ENCODE data around the gene TNNT3.

Gene TNNT3

GRCh38 chr11:1958367-1958766, 38.9 kb downstream of the TNNT3 start:
- DNase-seq (ENCODE audit: low read depth, low spot score) = no peak

DNA sequence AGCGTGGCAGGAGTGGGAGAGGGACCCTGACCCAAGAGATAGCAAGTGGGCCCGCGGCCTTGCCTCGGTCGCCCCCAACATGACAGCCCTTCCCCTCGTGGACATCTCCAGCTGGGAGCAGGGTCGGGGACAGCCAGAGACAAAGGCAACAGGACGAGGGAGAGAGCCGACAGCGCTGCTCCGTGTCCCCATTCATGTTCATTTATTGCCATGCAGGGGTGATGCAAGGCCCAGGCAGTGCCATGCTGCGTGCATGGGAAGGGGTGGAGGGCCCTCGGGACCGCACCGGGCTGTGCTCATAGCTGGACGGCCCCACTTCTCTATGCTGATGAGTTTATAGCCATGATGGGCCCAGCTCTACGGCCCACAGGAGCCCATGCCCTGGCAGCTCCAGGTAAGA, 40.3 kb downstream of the TNNT3 start:
- DNase-seq (ENCODE audit: low read depth, low spot score) = no peak

- DNase-seq (ENCODE audit: low read depth, low spot score) = no peak
These were observed 44.4 kb downstream of the TNNT3 start for GRCh38 chr11:1963864-1964263.

DNA sequence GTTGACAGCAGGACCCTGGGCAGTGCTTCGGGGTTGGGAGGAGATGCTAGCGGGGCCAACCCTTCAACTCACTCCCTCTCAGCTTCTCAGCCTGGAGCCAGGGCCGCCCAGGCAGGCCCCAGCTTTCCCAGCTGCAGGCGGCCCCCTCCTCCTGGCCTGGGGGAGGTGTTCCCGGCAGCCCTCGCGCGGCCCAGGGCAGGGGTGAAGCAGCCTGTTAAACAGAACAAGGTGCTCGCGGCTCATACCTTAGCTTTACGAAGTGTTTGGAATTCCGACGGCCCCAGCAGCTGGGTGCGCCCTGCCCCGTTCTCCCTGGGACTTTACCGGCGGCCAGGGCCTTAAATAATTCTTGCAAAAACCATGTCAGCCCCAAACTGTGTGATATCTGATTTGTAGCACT, 44.8 kb downstream of the TNNT3 start:
- DNase-seq (ENCODE audit: low read depth, low spot score) = no peak

DNA sequence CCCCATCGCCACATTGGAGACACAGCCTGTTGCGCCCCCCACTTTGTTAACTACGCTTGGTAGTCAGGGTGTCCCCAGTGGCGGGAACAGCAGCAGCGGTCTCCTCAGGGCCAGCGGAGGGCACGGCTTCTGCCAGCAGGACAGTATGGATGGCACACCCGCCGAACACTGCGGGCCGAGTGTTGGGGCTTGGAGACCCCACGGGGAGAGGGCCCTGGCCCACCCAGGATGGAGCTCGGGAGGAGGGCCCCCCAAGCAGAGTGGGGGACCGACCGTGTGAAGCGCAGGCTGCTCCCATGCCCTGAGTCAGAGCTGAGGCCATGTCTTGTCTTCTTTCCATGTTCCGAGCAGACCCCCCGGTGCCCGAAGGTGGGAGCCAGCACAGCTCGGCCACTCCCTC, 45.5 kb downstream of the TNNT3 start:
- no peak for DNase-seq (ENCODE audit: low read depth, low spot score)

GRCh38 chr11:1966531-1966930, 47.0 kb downstream of the TNNT3 start:
- no peak for DNase-seq (ENCODE audit: low read depth, low spot score)

GRCh38 chr11:1967641-1968225, 48.2 kb downstream of the TNNT3 start:
- DNase-seq (ENCODE audit: low read depth, low spot score) = no peak

- DNase-seq (ENCODE audit: low read depth, low spot score) = no peak
These were observed 49.0 kb downstream of the TNNT3 start for GRCh38 chr11:1968454-1969002.

GRCh38 chr11:1969035-1969434, 49.5 kb downstream of the TNNT3 start:
- DNase-seq (ENCODE audit: low read depth, low spot score) = no peak

DNA sequence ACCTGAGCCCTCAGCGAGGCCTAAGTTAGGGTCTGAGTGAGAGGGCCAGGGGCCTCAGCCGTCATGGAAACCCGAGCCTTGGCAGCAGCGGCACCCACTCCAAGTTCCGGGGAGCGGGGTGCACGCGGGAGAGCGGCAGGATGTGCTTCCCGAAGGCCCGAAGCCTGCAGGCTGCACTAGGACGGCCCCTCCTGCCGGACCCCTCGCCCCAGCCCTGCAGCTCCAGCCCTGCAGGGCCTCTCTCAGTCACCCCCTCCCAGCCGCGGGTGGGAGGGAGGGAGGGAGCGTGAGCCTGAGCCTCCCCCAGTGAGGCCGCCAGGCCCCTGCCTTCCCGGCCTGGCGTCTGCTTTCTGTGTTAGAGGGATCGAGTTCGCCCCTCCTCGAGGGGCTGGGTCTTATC, 50.3 kb downstream of the TNNT3 start:
- DNase-seq (ENCODE audit: low read depth, low spot score) = no peak

- no peak for DNase-seq (ENCODE audit: low read depth, low spot score)
These were observed 51.5 kb downstream of the TNNT3 start for GRCh38 chr11:1970956-1971355.

DNA sequence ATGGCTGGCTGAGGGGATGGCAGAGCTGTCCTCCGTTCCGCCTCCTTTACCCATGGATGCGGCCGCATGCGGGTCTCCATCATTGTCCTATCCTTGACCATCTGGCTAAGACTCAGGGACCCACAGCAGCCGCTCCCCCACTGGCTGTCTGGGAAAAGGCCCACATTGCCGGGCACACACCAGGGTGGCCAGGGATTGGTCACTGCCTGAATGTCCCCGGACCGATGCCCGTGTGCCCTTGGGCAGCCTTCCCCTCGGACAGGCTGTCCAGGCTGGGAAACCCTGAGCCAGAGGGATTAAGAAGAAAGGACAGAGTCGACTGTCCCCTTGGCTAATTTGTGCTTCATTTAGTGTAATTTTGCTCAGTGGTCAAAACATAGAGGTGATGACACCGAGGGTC, 55.7 kb downstream of the TNNT3 start:
- no peak for DNase-seq (ENCODE audit: low read depth, low spot score)

- DNase-seq (ENCODE audit: low read depth, low spot score) = no peak
These were observed 59.4 kb downstream of the TNNT3 start for GRCh38 chr11:1978720-1979473.

- no peak for DNase-seq (ENCODE audit: low read depth, low spot score)
These were observed 60.1 kb downstream of the TNNT3 start for GRCh38 chr11:1979607-1980006.

DNA sequence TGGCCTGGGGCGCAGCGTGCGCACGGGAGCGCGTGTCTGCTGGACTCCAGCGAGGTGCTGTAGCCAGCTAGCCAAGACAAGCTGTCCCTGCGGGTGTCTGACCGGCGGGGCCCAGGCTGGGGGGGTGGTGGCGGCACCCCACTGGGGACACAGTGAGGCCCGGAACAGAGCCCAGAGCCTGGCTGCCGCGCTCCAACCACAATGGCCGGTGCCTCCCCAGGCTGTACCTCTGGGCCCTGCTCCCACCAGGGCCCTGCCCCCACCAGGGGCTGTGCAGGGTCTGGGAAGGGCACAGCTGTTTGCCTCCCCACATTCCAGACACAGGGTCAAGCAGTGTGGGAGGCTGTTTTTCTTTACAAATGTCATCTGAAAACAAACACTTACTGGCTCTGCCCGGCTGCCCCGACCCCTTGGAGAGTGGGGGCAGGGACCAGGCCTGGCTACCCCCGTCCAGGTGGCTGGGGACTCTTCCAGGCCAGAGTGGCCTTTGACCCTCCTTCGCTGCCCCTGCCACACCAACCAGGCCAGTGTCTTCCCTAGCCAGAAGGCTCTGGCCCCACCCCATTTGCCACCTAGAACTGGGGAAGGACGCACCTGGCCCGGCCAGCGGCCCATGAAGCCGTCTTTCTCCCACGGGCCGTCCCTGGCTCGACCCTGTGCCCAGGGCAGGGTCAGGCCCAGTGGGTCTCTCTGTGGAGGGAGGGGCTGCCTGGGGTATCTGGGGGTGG, 63.5 kb downstream of the TNNT3 start:
- no peak for DNase-seq (ENCODE audit: low read depth, low spot score)

DNA sequence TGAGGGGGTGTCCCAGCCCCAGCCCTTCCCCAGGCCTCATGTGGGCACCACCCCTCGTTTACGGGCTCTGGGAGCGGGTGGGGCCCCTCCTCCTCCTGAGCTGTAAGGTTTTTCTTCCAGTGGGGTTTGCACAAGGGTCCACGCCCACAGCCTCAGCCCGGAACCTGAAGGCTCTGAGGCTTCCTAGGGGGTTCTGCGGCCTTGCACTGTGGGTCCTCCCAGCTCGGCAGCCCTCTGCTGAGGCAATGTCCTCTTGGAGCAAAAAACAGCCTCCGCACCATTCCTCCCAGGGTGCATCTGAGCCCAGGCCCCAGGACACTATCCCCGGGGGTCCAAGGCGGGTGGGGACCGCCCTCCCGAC, 64.1 kb downstream of the TNNT3 start:
- DNase-seq (ENCODE audit: low read depth, low spot score) = no peak

- no peak for DNase-seq (ENCODE audit: low read depth, low spot score)
These were observed 67.5 kb downstream of the TNNT3 start for GRCh38 chr11:1987024-1987423.

DNA sequence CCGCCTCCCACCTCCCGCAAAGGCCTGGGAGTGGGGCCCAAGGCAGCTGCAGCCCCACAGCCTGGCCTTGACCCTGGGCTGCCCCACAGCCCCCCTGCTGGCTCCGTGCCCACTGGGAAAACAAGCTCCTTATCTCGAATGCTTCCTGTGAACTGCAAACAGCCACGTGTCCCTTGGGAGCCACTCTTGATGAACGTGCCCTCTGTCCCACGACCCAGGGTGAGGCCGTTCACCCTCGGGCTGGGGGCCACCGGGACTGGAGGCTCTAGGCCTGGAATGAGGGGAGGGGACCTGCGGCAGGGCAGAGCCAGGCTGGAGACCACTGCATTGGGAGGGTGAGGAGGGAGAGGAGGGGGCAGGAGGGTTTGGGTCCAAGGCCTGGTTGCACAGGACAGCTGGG, 68.7 kb downstream of the TNNT3 start:
- DNase-seq (ENCODE audit: low read depth, low spot score) = no peak
